PFSK-1 (cell line): Measurements from ENCODE around the gene HMGCLL1.

Experiments used
- FOXP2 ChIP-seq: optimal IDR thresholded peaks from 2 replicates; pipeline ENCODE3; 2011; ENCODE audit warnings: borderline replicate concordance, control low read depth, inconsistent platforms; ENCODE audit not compliant: insufficient read depth; ENCODE audit errors: extremely low read length, extremely low read depth
- POLR2AphosphoS5 ChIP-seq: IDR thresholded peaks from 2 replicates; pipeline ENCODE4 v1.6.1; 2012; ENCODE audit warnings: low read depth, mild to moderate bottlenecking, control low read depth, low read length, moderate library complexity
- SIN3A ChIP-seq: IDR thresholded peaks from 2 replicates; pipeline ENCODE4 v1.6.1; 2012; ENCODE audit warnings: mild to moderate bottlenecking, low read length, moderate library complexity, borderline replicate concordance; ENCODE audit not compliant: insufficient read depth
- TAF1 ChIP-seq: IDR thresholded peaks from 2 replicates; pipeline ENCODE4 v1.6.1; 2012; ENCODE audit warnings: low read length, control low read depth, borderline replicate concordance; ENCODE audit not compliant: insufficient read depth
- TF ChIP-seq, protein P1 (sequence below), 2 experiments: IDR thresholded peaks; 2 replicates each; pipeline versions ENCODE4 v1.6.1 to v1.8.0; 2011 to 2012; ENCODE audit warnings: low read depth in 2 of 2, low read length in 2 of 2, control low read depth in 1 of 2, inconsistent platforms in 1 of 2, mild to moderate bottlenecking in 1 of 2, moderate library complexity in 1 of 2; ENCODE audit not compliant: insufficient read depth in 1 of 2

HMGCLL1 gene

DNA sequence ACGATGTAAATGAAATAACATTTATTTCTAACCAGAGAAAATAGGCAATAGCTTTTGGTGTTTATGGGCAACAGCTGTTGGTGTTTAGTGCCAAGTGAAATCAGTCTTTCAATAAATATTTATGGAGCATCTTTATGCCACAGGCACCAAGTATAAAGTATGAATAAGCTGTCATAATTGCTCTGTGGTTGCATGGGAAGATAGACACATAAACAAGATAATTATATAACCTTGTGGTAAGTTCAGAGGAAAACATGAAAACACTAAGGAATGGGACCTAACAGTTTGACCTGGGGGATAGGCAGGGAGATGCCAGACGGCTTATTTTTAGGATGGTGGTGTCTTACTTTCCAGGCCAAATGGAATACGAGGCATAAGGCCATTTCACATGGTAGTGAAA is 140.8 kb downstream of the HMGCLL1 start:
- TF ChIP-seq SIN3A (no peak), TAF1 (no peak), FOXP2 (no peak), POLR2AphosphoS5 (no peak)
- TF ChIP-seq, protein P1, sequence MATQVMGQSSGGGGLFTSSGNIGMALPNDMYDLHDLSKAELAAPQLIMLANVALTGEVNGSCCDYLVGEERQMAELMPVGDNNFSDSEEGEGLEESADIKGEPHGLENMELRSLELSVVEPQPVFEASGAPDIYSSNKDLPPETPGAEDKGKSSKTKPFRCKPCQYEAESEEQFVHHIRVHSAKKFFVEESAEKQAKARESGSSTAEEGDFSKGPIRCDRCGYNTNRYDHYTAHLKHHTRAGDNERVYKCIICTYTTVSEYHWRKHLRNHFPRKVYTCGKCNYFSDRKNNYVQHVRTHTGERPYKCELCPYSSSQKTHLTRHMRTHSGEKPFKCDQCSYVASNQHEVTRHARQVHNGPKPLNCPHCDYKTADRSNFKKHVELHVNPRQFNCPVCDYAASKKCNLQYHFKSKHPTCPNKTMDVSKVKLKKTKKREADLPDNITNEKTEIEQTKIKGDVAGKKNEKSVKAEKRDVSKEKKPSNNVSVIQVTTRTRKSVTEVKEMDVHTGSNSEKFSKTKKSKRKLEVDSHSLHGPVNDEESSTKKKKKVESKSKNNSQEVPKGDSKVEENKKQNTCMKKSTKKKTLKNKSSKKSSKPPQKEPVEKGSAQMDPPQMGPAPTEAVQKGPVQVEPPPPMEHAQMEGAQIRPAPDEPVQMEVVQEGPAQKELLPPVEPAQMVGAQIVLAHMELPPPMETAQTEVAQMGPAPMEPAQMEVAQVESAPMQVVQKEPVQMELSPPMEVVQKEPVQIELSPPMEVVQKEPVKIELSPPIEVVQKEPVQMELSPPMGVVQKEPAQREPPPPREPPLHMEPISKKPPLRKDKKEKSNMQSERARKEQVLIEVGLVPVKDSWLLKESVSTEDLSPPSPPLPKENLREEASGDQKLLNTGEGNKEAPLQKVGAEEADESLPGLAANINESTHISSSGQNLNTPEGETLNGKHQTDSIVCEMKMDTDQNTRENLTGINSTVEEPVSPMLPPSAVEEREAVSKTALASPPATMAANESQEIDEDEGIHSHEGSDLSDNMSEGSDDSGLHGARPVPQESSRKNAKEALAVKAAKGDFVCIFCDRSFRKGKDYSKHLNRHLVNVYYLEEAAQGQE (IDR thresholded peaks at IDR 0.05; ENCODE audit: insufficient read depth in 1 of 2, low read depth in 2 of 2, low read length in 2 of 2) = no peak

DNA sequence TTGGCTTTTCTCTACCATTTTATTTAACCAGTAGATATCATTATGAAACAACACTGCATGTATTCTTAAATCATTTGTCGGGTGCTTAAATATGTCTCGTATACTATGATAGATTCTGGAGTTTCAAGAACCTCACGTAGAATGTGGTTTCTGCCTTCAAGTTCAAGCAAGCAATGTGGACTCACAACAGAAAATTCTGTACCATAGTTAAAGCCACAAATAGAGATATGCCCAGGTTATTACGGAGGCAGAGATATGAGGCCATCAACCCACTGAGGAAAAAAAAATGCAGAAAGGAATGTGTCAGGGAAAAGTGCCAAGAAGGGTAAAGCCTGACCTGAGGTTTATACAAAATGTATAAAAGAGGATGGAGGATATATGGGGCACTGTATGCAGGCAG is 141.9 kb downstream of the HMGCLL1 start:
- no peak for TF ChIP-seq TAF1
- TF ChIP-seq POLR2AphosphoS5 = no peak
- no peak for TF ChIP-seq SIN3A
- TF ChIP-seq, protein P1 (IDR thresholded peaks at IDR 0.05; ENCODE audit: insufficient read depth in 1 of 2, low read depth in 2 of 2, low read length in 2 of 2) = no peak
- no peak for TF ChIP-seq FOXP2

DNA sequence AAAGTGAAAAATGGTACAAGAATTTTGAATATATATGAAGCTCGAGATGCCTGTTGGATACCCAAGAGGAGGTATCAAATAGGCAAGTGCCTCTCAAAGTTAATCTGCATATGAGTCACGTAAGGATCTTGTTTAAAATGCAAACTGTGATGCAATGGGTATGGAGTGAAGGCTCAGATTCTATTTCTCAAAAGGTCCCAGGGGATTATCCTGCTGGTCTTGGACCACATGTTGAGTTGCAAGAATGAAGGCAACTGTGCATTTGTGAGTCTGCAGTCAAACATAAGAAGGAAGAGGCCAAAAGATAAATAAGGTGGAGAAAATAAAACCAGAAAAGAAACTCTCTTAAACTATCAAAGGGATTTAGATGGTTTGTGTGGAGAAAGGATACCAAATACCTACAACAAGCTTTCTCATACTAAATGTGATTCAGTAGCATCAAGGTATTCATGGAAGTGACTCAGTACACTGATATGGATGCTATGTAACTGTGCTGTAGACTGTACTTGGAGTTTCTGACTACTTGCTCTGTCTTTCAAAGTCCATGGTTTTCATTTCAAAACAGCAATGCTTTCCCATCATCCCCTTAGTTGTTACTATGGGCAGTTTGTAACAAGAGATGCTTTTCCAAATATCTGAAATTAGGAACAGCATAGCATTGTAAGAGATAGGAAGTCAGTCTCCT is 145.4 kb downstream of the HMGCLL1 start:
- TF ChIP-seq, protein P1 (IDR thresholded peaks at IDR 0.05; ENCODE audit: insufficient read depth in 1 of 2, low read depth in 2 of 2, low read length in 2 of 2) = no peak
- TF ChIP-seq FOXP2 = no peak
- TF ChIP-seq TAF1 = no peak
- no peak for TF ChIP-seq POLR2AphosphoS5
- TF ChIP-seq SIN3A = no peak

DNA sequence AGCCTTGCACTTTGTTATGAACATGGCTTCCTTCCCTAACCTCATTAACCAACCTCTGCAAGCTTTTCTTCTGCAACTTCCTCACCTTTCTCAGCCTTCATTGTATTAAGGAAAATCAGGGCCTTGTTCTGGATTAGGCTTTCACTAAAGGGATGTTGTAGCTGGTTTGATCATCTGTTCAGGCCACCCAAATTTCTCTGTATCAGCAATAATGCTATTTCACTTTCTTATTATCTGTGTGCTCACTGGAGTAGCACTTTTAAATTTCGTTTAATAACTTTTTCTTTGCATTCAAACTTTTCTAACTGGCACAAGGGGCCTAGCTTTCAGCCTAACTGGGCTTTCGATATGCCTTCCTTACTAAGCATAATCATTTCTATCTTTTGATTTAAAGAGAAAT is 155.1 kb downstream of the HMGCLL1 start:
- TF ChIP-seq TAF1 = no peak
- no peak for TF ChIP-seq FOXP2
- TF ChIP-seq SIN3A = no peak
- TF ChIP-seq, protein P1 (IDR thresholded peaks at IDR 0.05; ENCODE audit: insufficient read depth in 1 of 2, low read depth in 2 of 2, low read length in 2 of 2) = no peak
- TF ChIP-seq POLR2AphosphoS5 = no peak

DNA sequence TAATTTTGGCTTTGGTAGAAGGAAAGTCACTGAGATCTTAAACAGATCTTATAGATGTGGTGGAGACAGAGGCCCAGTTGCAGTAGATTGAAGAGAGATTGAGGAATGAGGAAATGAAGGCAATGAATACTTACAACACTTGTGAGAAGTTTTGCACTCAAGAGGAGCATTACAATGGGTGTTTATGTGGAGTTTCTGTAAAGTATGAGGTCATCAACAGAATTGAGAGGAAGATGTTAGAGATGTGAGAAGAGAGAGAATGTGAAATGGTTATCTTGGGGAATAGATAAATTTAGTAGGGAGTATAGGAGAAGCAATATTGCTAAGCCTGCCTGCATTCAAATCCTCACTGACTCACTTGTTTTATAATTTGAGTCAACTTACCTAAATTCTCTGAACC is 168.3 kb downstream of the HMGCLL1 start:
- TF ChIP-seq POLR2AphosphoS5 (no peak), SIN3A (no peak), TAF1 (no peak), FOXP2 (no peak)
- TF ChIP-seq, protein P1 (IDR thresholded peaks at IDR 0.05; ENCODE audit: insufficient read depth in 1 of 2, low read depth in 2 of 2, low read length in 2 of 2) = no peak
